HUES48 (cell line): Measurements from ENCODE around the gene SNX1.

Experiments used
- H3K27ac ChIP-seq: one replicate; pipeline ENCODE4 v1.7.0; 2013; ENCODE audit warnings: low read depth, low read length, inconsistent platforms
- H3K27me3 ChIP-seq: 2 replicates; pipeline ENCODE4 v1.6.1; 2013; ENCODE audit warnings: mild to moderate bottlenecking, low read length; ENCODE audit not compliant: control insufficient read depth, insufficient read depth
- H3K36me3 ChIP-seq: 2 replicates; pipeline ENCODE4 v1.6.1; 2013; ENCODE audit warnings: low read length; ENCODE audit not compliant: control insufficient read depth, insufficient read depth
- H3K4me1 ChIP-seq: 2 replicates; pipeline ENCODE4 v1.6.1; 2013; ENCODE audit warnings: mild to moderate bottlenecking, low read length; ENCODE audit not compliant: control insufficient read depth, insufficient read depth
- H3K4me3 ChIP-seq: 2 replicates; pipeline ENCODE4 v1.5.1; 2013; ENCODE audit warnings: mild to moderate bottlenecking, low read depth, low read length
- H3K9ac ChIP-seq: 2 replicates; pipeline ENCODE4 v1.6.1; 2013; ENCODE audit warnings: mild to moderate bottlenecking, low read depth, low read length, moderate library complexity
- H3K9me3 ChIP-seq: 2 replicates; pipeline ENCODE4 v1.6.1; 2013; ENCODE audit warnings: low read length; ENCODE audit not compliant: control insufficient read depth, insufficient read depth

SNX1 gene

GRCh38 chr15:64138331-64138941 lies 42.7 kb downstream of the SNX1 start:
- Histone ChIP-seq H3K27me3 (no peaks in the 10 kb centered on the region), H3K4me1 (no peaks in the 10 kb centered on the region), H3K9me3 (no peaks in the 10 kb centered on the region), H3K9ac (no peak overlapping the region), H3K4me3 (no peak overlapping the region), H3K27ac (no peak overlapping the region), H3K36me3 (peaks cover 39% of the 10 kb centered on the region)

- no peaks in the 10 kb centered on the region for H3K9me3 ChIP-seq
- H3K9ac ChIP-seq = no peak overlapping the region
- H3K36me3 ChIP-seq = peaks cover 15% of the 10 kb centered on the region
- H3K4me1 ChIP-seq = no peaks in the 10 kb centered on the region
- no peak overlapping the region for H3K4me3 ChIP-seq
- no peaks in the 10 kb centered on the region for H3K27me3 ChIP-seq
- H3K27ac ChIP-seq = no peak overlapping the region
Measured at GRCh38 chr15:64141798-64142512, 46.2 kb downstream of the SNX1 start.

DNA sequence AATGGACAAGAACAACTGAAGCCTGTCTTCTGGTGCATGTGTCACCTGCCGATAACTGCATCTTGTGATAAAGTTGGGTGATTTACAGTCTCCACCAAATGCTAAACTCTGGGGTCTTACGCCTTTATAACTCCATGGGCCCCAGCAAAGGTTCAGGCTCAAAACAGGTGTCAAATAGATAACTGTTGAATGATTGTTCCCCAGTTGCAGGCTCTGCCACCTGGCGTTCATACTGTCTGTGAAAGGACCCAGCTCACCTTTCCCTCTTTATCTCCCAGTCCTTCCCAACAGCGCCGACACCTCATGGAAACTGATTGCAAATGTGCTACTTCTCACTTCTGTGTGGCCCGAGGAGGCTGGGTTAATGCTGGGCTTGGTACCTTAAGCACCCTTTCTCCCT lies 47.5 kb downstream of the SNX1 start:
- Histone ChIP-seq H3K4me3 (no peak overlapping the region), H3K9me3 (no peaks in the 10 kb centered on the region), H3K4me1 (no peaks in the 10 kb centered on the region), H3K27ac (no peak overlapping the region), H3K36me3 (peaks cover 7% of the 10 kb centered on the region; the same call in 1 of the 2 replicates), H3K27me3 (no peaks in the 10 kb centered on the region), H3K9ac (no peak overlapping the region)

DNA sequence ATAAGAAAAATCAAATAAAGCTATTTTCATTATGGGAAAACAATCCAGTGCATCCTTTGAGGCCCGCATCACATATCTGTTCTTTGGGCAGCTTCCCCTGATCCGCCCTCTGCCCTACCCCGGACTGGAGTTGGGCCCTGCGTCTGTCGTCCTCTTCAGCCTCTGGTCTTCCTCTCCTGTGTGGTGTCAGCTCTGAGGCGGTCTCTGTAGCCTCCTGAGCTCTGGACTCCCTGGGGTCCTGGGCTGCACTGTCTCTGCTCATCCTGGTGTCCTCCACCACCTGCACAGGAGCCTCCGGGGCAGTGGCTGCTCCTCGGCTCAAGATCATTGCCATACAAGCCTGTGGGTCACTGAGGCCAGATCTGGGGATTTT lies 48.4 kb downstream of the SNX1 start:
- Histone ChIP-seq H3K27me3 (no peaks in the 10 kb centered on the region), H3K4me3 (no peak overlapping the region), H3K4me1 (no peaks in the 10 kb centered on the region), H3K9me3 (no peaks in the 10 kb centered on the region), H3K27ac (no peak overlapping the region), H3K9ac (no peak overlapping the region), H3K36me3 (no peaks in the 10 kb centered on the region)

GRCh38 chr15:64144565-64145281 lies 48.9 kb downstream of the SNX1 start:
- Histone ChIP-seq H3K27ac (no peak overlapping the region), H3K4me3 (no peak overlapping the region), H3K36me3 (no peaks in the 10 kb centered on the region), H3K9me3 (no peaks in the 10 kb centered on the region), H3K27me3 (no peaks in the 10 kb centered on the region), H3K4me1 (0 out of 2 replicates have a peak, but pooled peaks cover 2% of the 10 kb centered on the region), H3K9ac (no peak overlapping the region)

DNA sequence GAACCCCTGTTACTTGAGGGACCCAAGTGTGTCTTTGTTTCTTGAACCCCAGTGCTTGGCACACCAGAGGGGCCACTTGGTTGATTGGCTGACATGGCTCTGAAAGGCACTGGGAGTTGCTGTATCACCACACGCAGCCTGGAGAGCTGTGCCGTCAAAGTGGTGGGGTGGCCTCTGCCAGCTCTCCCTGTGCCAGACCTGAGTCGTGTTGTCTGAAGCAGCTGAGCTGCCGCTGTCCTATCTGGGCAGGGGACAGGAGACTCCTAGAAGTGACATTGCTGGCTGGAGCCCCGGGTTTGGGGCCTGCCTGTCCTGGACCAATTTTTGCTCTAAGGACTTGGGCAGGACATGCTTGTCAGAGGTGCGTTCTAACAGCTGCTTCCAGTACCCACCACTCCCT lies 50.3 kb downstream of the SNX1 start:
- Histone ChIP-seq H3K27ac (no peak overlapping the region), H3K4me3 (no peak overlapping the region), H3K36me3 (no peaks in the 10 kb centered on the region), H3K9ac (no peak overlapping the region), H3K27me3 (0 out of 2 replicates have a peak, but pooled peaks cover 2% of the 10 kb centered on the region), H3K9me3 (no peaks in the 10 kb centered on the region), H3K4me1 (0 out of 2 replicates have a peak, but pooled peaks cover 3% of the 10 kb centered on the region)

GRCh38 chr15:64146520-64146884 lies 50.7 kb downstream of the SNX1 start:
- no peak overlapping the region for H3K27ac ChIP-seq
- H3K9me3 ChIP-seq = no peaks in the 10 kb centered on the region
- H3K4me1 ChIP-seq = 0 out of 2 replicates have a peak, but pooled peaks cover 3% of the 10 kb centered on the region
- H3K4me3 ChIP-seq = no peak overlapping the region
- H3K9ac ChIP-seq = no peak overlapping the region
- no peaks in the 10 kb centered on the region for H3K36me3 ChIP-seq
- 0 out of 2 replicates have a peak, but pooled peaks cover 2% of the 10 kb centered on the region for H3K27me3 ChIP-seq

GRCh38 chr15:64146885-64147681 lies 51.3 kb downstream of the SNX1 start:
- Histone ChIP-seq H3K9ac (no peak overlapping the region), H3K27me3 (peaks cover 7% of the 10 kb centered on the region; the same call in 1 of the 2 replicates), H3K4me1 (0 out of 2 replicates have a peak, but pooled peaks cover 3% of the 10 kb centered on the region), H3K9me3 (no peaks in the 10 kb centered on the region), H3K36me3 (no peaks in the 10 kb centered on the region), H3K4me3 (no peak overlapping the region), H3K27ac (no peak overlapping the region)

GRCh38 chr15:64148168-64148567 lies 52.4 kb downstream of the SNX1 start:
- Histone ChIP-seq H3K27me3 (peaks cover 18% of the 10 kb centered on the region), H3K9me3 (no peaks in the 10 kb centered on the region), H3K36me3 (no peaks in the 10 kb centered on the region), H3K4me3 (no peak overlapping the region), H3K9ac (no peak overlapping the region), H3K4me1 (peaks cover 9% of the 10 kb centered on the region), H3K27ac (no peak overlapping the region)

DNA sequence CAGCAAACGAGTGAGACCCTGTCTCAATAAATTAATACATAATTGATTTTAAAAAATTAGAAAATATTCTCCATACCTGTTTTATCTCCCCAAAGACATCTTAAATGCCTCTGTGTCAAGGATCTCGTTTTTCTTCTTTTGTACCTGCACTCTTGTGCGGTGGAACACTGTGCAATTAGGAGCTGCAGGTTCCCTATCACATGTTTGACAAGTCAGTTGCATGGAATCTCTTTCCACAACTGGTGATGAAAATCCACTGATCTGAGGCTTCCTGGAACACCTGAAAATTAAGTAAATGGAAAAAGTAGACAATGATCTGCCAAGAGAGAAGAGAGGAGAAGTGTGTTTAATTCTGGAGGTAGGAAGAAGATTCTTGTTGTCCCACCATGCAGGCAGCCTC lies 52.8 kb downstream of the SNX1 start:
- H3K27me3 ChIP-seq = peaks cover 18% of the 10 kb centered on the region
- H3K4me1 ChIP-seq = peaks cover 9% of the 10 kb centered on the region

More for the DNA sequence above, 52.8 kb downstream of the SNX1 start:
- Histone ChIP-seq H3K9ac (no peak overlapping the region), H3K9me3 (no peaks in the 10 kb centered on the region), H3K36me3 (no peaks in the 10 kb centered on the region), H3K4me3 (no peak overlapping the region), H3K27ac (no peak overlapping the region)
